ENCODE results near the gene TRMT112.

- no peak for TF ChIP-seq CTCF (IDR thresholded peaks at IDR 0.05)
- TF ChIP-seq POLR2A (IDR thresholded peaks at IDR 0.05), result no peak
Observed at GRCh38 chr11:64304032-64304315, 13.4 kb downstream of the TRMT112 start.

All from uterus (tissue), 2 donors.